ENCODE measurements around the gene SNRPD3.
A peak's percentile ranks its signal among the peaks of the same experiment; 100 is the strongest.

Gene SNRPD3

DNA sequence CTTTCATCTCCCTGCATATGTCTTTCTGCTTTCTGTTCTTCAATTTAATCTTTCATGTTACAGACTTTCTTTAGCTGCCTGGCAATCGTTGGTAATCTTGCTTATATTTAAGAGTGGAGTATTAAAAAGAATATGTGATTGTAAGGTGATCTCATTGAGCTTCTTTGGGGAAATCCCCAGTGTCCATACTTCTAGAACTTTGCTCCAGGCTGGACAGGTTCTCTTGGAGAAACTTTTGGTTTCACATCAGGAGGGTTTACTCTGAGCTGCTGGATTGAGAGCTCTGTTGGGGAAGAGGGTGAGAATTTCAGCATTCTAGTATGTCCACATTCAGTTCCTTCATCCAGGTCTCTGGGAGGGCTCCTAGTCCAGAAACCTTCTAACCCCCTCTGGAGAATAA, 21.0 kb downstream of the SNRPD3 start:
- DNase-seq, result no peak

DNA sequence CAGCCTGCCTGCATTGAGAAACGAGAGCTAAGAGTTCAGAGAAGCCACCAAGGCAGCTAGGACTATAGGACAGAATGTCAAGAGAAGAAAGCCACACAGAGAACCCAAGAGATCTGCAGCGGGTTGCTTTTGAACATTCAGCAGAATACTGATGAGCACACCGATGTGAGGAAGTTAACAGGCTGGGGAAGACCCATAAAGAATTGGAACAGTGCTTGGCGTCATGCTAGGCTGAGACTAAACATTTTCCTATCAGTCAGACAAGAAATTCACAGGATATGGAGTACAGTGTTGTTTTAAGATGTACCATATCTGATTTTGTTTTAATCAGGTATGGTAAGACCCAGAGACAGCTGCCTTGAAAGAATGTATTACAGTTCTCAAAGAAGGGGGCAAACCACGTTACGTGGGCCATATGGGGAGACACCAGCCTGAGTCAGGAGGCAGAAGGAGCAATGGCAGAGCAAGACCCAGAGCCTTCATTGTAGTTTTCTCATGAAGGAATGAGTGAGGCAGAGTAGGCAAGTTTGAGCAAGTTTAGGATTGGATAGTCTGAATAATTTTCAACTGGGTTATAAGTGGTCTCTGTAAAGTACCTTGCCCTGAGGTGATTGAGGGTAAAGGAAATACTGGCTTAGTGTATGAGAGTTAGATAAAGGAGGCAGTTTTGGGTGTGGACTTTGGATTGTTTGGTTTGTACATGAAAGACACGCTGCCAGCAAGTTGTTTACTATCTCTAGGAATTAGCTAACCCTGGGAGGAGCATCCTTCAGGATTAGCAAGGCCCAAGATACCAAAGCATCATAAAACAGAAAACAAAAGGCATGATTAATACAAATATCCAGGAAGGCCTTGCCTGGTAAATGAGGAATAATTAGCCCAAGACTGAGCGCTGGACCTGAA, 22.8 kb downstream of the SNRPD3 start:
- no peak for DNase-seq

DNA sequence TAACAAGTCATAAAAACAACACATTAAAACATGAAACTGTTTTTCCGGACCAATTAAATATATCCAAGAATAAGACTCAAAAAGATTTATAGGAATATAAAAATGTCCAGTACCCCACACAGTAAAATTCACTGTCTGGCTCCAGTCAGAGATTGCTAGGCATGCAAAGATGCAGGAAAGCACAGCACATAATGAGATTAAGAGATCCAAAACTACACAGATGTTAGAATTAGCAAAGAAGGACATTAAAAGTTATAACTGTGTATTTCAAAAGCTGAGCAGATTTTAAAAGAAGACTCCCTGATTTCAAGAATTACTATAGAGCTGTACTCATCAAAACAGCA, 23.4 kb downstream of the SNRPD3 start:
- DNase-seq, result no peak

DNA sequence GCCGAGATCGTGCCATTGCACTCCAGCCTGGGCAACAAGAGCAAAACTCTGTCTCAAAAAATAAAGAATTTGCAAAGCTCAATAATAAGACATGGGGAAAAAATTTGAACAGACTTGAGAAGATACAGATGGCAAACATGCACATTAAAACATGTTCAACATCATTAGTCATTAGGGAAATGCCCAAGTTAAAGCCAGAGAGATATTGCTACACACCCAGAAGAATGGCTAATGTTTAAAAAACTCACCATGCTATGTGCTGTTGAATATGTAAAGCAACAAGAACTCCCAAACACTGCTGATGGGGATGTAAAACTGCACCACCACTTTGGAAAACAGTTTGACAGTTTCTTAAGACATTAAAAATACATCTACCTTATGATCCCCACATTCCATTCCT, 24.5 kb downstream of the SNRPD3 start:
- no peak for DNase-seq

DNA sequence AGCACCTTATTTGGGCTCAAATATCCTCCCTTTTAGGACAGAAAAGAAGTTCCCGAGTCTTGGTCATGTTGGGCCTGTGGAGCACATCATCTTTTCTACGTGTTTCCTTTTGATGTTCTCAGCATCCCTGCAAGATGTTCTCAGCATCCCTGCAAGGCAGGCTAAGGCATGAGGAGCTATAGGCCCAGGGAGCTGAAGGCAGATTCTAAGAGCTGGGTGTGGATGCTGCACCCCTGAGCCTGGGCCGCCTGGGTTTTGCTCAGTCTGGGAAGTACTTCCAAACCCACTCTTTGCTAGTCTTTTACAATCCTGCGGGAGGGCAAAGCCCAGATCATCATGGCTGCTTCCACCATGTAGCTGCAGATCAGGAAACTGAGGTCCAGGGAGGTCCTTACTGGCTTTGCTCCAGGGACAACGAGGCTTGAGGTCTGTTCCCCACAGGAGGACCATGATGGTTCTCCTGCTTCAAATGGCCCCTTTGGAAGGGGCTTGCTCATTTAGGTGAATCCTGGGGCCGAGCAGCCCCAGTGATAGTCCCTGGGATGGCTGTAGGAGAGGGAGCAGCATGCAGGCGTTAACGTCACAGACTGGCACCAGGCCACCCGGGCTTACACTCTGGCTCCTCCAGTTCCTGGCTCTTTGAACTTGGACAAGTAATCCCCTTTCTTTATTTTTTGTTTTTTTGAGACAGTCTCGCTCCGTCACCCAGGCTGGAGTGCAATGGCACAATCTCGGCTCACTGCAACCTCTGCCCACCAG, 26.4 kb downstream of the SNRPD3 start:
- DNase-seq, result no peak

DNA sequence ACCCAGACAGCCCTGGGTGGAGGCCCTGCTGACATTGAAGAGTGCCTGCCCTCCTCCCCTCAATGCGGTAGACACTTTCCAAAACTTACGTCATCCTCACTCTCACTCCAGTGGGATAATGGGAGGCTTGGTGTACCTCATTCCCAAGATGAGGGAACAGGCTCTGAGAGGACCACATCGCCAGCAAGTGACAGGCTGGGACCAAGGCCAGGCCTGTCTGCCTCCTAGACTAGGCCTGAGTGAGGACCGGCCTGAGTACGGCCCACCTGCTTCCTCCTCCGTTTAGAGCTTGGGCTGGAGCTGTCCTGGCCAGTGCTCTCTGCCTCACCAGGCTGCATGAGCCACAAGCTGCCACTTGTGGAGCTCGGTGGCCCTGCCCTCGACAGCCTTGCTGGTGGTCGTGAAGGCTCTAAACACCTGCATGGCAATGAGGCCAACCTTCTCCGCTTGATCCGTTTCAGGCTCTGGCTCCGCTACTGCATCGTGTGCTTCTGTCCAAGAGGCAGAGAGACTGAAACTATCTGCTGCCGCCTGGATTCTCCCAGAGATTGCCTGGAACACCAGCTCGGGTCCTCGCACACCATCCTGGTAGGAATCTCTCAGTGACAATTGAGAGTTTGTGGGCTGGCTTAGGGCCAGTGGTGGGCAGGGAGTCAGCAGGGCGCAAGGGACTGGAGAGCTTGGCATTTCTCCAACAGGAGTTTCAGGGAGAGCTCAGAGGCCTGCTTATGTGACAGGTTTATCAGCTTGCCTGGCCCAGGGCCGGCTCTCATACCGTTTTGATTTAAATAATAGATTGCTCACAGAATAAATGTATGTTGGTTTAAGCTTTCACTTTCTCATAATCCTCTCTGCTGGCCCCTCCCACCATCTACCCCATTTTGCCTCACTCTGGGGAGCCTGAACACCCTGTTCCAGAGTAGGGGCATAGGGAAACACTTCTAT, 27.7 kb downstream of the SNRPD3 start:
- DNase-seq, result no peak

DNA sequence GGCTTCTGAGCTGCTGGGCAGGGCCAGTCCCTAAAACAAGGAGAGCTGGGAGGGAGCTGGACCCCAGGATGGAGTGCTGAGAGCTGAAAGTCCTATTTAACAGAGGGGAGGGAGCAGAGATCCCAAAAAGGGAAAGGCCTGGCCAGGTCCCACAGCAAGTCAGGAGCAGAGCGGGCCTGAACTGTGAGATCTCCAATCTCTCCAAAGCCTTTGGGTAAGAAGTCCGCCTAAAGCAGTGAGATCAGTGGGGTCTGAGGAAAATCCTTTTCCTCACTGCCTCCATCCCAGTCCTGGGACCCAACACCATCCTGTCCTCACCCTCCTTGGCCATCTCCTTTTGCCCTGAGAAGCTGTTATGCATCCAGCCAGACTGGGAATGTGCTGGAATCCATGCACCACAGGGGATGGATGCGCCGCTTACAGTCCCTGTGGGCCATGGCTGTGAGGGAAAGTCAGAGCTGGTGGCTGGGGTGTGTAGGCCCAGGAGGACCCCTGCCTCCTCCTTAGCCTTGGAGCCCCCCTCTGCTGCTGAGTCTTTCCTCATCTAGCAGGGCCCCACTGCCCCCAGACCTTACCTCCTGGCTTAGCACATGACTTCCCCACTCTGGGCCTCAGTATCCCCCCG, 28.5 kb downstream of the SNRPD3 start:
- no peak for DNase-seq

DNA sequence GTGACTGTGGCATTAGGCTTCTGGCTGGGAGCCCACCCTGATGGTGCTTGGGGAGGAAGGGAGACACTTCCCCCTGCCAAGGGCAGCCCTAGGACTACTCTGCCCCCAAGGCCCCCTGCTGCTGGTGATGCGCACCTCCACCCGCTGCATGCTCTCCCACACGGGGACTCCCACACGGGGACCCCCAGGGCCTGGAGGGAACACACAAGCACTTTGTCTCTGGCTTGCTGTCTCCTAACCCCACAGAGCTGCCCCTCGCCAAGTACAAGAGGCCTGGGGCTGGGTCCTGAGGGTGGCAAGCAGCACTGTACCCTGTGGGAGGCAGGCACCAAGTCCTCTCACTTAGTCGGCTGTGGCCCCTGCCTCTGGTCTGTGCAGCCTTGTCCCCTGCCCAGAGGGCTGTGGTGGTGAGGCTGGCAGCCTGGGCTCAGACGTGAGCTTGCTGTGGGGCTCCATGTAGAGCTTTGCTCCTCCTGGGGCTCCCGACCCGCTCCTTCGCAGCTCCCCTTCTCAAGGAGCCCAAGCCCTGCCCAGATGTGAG, 29.1 kb downstream of the SNRPD3 start:
- DNase-seq, result no peak

DNA sequence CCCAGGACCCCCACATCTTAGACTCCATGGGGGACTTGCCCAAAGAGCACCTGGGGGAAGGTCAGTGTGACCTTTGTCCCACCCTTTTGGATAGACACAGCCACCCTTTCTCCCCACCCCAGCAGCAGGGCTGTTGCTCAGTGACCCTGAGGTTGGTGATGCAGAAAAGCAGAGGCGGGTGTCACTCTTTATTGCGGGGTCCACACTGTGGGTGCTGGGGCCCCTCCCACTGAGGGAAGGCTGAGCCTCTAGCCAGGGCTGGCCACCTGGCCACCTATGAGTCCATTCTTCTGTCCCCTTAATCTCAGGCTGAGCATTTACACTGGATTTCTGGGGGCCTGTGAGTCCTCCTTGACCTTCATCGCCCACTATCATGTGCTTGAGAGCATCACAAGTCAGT, 29.7 kb downstream of the SNRPD3 start:
- DNase-seq, result no peak

DNA sequence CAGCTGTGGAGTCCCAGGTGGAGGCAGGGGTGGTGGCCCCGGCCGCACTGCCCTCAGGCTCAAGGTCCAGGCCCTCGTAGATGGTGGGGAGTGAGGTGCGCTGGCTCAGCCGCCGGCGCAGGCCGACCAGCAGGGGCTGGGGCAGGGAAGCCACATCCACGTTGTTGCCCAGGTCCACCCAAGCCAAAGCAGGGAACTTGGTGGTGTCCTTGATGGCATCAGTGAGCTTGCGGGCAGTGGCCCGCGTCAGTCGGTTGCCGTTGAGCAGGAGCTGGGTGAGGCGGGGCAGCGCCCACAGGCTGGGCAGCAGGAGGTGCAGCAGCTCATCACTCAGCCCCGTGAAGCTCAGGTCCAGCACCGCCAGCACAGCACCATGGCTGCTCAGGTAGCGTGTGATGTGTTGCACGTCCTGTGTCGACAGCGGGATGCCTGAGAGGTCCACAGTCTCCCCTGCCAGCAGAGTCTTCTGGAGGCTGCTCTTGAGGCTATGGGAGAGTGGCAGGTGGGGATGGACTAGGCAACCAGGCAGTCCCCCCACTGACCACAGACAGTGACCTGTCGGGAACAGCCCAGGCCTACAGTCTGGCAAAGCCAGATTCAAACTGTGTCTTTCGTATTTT, 30.2 kb downstream of the SNRPD3 start:
- no peak for DNase-seq

DNA sequence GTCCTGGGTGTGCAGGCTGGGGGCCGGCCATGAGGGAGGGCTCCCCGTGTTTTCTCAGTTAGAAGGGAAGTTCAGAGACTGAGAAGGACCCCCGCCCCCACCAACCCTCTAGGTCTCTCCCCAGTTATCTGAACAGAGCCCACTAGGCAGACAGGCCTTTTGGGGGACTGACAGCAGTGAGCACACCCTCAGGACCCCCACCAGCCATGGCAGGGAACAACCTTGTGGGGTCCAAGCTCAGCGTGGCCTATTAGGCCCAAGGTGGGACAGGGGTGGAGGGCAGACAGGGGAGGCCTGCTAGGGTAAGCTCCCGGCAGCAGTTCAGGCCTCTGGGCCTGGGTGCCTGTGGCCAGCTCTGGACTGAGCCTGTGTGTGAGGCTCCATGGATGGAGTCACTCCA, 31.5 kb downstream of the SNRPD3 start:
- no peak for DNase-seq

DNA sequence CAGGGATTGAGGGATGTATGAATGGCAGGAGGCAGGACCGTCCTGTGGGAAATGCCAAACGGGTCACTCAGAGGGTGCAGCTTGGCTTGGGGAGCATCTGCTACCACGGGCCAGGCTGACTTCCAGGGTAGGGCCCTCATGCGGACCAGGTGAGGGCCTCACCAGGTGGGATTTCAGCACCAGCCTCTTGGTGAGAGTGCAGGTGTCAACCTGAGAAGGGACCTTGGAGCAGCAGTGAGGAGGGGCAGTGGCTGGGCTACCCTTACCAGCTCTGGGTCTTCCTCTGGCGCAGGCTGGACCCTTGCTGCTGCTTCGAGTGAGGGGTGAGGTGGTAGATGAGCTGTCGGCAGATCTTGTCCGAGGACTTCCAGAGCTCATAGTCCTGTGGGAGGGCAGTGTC, 32.1 kb downstream of the SNRPD3 start:
- DNase-seq, result no peak

DNA sequence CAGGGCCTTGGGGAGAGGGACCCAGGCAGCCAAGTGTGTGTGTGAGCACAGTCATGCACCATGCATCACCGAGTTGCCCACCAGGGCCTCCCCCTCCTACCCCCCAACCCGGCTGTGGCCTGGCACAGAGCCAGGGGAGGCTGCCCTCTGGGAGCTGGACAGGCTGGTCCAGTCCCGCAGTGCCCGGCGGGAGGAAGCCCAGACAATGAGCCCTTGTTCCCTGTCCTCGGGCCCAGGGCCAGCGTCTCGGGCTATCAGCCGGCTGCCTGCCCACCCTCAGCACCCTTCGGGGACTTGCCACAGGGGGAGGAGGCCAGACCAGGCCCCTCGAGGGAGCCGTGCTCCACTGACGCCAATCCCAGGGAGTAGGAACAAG, 32.6 kb downstream of the SNRPD3 start:
- no peak for DNase-seq

DNA sequence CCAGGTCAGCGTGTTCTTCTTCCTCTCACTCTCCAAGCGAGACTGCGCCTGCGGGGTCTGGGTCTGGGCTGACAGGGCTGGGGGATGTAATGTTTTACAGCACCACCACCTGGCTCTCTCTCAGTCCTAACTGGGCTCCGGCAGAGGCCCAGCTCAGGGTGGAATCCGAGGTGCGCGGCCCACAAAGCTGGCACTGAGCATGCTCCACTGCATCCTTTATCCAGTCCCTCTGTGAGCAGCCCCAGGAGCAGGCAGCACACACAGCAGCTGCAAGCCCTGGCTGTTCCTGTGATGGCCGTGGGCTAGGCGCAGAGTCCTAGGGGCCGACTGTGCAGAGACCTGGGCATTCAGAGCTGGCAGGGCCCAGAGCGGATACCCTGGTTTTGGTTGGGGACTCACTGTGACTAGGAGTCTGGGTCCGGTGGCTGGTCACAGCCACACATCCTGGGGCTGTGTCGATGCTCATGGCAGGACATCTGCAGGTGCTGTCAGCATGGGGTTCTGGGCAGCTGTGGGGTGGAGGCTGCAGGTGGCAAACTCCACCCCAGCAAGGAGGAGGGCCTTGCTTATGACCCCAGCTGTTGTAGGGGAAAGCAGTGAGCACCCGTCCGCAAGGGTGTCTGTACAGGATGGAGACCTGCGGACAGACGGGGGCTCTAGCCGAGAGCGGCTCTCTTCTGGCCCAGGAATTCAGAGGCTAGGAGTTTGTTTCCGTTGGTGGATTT, 33.1 kb downstream of the SNRPD3 start:
- DNase-seq, result no peak

DNA sequence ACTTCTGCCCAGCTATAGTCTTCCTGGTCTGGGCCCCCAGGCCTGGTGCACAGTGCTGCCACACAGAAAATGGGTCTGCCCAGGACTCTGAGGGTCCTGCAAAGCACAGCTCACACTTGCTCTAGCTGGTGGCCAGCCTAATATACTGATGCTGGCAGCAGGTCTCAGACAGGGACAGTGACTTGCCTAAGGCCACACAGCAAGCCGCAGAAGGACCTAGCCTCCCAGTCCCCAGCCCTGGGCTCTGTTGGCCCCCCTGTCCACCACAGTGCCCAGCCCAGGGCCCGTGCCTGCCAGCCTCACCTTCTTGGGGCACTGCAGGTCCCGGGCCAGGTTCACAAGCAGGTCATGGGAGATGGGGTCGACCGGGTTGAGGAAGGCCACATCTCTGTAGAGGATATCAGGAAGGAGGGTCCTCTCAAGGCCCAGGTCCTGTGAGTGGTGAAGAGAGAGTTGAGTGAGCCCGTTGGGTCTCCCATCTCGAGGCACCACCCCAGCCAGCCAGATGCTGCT, 33.8 kb downstream of the SNRPD3 start:
- no peak for DNase-seq

DNA sequence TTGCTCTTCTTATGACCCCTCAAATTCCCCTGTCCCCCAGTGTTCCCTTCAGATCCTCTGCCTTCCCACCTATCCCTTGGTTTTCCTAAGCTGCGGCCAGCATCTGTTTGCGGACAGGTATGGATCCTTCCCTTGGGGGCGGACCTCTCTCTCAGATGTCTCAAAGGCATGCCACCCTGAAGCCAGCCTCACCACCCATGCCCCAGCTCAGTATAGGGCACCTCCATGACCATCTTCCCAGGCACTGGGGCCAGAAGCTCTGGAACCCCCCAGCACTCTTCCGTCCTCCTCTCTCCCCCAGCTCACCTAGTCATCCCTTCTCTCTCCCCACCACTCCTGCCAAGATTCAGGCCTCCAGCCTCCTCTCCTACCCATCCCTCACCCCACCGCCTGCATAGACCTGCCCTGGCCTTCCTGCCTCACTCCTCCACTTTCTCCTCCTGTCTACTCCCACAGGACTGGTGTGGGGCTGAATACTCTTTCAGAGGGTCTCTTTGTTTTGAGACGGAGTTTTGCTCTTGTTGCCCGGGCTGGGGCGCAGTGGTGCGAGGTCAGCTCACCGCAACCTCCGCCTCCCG, 34.9 kb downstream of the SNRPD3 start:
- no peak for DNase-seq

DNA sequence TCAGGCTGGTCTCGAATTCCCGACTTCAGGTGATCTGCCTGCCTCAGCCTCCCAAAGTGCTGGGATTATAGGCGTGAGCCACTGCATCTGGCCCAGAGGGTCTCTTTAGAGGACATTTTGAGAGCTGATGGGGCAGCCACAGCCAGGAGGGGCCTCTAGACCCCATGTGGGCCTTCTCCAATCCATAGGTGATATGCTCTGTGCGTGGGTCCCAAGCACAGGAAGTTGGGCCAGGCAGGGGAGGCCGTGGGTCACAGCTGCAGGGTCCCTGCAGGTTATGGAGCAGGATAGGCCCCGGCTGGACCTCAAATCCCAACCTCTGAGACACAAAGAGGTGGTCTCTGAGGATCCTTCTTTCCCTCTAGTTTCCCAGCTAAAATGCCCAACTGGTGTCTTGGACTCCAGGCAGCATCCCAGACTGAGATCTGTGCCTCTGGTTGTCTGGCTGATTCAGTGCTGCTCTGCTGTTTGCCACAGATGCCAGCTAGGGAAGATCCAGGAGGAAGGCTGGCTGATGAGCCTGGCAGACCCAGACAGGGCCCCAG, 35.6 kb downstream of the SNRPD3 start:
- no peak for DNase-seq

DNA sequence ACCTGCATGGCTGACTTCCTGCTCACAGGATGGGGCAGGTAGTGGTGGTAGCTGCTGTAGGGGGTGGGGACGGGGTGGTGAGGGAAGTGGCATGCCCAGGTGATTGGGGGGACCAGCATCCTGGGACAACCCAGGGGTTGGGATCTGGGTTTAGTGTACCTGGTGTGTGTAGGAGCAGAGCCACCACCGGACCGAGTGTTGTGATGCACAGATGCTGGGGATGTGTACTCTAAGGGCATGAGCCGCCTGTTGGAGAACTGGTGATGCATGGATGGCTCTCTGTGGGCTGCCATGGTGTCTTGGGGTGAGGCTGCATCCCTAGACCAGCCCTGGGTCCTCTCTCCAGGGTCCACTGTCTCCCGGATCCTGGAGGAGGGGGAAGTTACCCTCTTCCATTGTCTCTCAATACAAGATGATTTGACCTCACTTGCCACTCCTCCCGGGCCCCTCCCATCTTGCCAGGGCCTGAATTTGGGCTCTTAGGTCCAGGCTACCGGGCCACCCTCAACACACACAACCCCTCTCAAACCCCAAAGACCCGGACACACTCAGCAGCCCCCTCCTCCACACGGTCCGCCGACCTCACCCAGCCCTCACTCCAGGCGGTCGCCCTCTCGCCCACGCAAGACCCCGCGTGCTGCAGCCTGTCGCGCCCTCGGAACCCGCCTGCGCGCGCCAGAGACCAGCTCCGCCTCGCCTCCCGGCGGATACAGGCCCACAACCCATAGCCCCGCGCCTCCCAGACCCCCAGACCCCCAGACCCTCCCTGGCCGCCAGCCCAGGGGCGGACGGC, 36.5 kb downstream of the SNRPD3 start:
- DNase-seq, result no peak

DNA sequence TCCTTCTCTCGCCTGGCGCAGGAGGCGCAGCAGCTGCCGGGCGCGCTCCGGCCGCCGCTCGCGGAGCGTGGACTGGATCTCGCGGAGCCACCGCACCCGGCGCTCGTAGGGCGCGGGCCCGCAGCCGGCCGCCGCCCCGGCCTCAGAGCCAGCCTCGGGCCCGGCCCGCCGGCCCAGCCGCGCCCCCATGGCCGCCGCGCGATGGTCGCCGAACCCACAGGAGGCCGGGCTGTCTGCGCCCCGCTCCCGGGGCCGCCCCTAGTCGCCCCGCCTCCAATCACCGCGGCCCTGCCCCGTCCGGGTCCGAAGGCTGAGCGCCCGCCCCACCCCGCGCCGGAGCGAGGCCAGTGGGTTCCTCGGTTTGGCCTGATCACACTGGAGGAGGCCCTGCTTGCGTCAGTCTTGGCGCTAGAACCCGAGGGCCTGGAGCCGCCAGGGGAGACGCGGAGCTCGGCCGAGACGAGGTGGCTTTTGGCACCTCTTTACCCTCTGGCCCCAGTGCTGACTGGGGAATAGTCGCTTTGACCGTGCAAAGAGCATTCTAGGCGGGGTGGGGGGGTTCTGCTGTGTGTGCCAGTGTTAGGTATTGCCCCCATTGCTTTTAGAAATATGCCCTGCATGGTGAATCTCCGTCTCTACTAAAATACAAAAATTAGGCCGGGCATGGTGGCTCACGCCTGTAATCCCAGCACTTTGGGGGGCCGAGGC, 37.2 kb downstream of the SNRPD3 start, which contains the start of gene LRRC75B:
Gene LRRC75B, minus strand, starts transcription at position 223 of the 708 bp plus-strand sequence. Its CDS starts 34 bp downstream, at position 189.
- DNase-seq, result peak; percentile 13

All from CD4-positive, alpha-beta T cell treated with Interleukin-21 for 1 hour (primary cell).